Adrenal gland (tissue), 5 donors: ENCODE results near the gene CLUH.
"Not testable (repeated sequence)": the region's sequence is repeated elsewhere in the genome, so short reads cannot be mapped to it uniquely, and the experiment has no call there.

Experiments used
- POLR2A ChIP-seq, 2 donors: fragments of 450-650 bp; IDR thresholded peaks; one replicate each; pipeline ENCODE4 v1.6.1; 2017; ENCODE audit warnings: antibody characterized with exemption in 2 of 2, mild to moderate bottlenecking in 2 of 2, moderate library complexity in 1 of 2
- TF ChIP-seq, protein P1 (sequence below), 6 experiments: fragments of 450-650 bp in 4 of 6; fragments of 200-600 bp in 2 of 6; sonication (generic) in 1 of 6; IDR thresholded peaks; 1 replicate in 5 of 6; 2 replicates in 1 of 6; pipeline versions ENCODE4 v1.5.1 to v1.8.0; 2016 to 2021; ENCODE audit warnings: antibody characterized with exemption in 6 of 6, mild to moderate bottlenecking in 2 of 6, moderate library complexity in 1 of 6
- donor health status: DM: no; HTN: no; CAD: no.

DNA sequence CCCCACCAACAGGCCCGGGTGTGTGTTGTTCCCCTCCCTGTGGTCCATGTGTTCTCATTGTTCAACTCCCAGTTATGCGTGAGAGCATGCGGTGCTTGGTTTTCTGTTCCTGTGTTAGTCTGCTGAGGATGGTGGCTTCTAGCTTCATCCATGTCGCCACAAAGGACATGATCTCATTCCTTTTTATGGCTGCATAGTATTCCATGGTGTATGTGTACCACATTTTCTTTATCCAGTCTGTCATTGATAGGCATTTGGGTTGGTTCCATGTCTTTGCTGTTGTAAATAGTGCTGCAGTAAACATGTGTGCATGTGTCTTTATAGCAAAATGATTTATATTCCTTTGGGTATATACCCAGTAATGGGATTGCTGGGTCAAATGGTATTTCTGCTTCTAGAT is 51.2 kb downstream of the CLUH start:
- TF ChIP-seq POLR2A (IDR thresholded peaks at IDR 0.05): not testable (repeated sequence)
- TF ChIP-seq, protein P1, sequence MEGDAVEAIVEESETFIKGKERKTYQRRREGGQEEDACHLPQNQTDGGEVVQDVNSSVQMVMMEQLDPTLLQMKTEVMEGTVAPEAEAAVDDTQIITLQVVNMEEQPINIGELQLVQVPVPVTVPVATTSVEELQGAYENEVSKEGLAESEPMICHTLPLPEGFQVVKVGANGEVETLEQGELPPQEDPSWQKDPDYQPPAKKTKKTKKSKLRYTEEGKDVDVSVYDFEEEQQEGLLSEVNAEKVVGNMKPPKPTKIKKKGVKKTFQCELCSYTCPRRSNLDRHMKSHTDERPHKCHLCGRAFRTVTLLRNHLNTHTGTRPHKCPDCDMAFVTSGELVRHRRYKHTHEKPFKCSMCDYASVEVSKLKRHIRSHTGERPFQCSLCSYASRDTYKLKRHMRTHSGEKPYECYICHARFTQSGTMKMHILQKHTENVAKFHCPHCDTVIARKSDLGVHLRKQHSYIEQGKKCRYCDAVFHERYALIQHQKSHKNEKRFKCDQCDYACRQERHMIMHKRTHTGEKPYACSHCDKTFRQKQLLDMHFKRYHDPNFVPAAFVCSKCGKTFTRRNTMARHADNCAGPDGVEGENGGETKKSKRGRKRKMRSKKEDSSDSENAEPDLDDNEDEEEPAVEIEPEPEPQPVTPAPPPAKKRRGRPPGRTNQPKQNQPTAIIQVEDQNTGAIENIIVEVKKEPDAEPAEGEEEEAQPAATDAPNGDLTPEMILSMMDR (IDR thresholded peaks at IDR 0.05): not testable (repeated sequence)
